ENCODE measurements around the gene NANOGP8.
"Not testable (repeated sequence)": the region's sequence is repeated elsewhere in the genome, so short reads cannot be mapped to it uniquely, and the experiment has no call there.

Gene NANOGP8

DNA sequence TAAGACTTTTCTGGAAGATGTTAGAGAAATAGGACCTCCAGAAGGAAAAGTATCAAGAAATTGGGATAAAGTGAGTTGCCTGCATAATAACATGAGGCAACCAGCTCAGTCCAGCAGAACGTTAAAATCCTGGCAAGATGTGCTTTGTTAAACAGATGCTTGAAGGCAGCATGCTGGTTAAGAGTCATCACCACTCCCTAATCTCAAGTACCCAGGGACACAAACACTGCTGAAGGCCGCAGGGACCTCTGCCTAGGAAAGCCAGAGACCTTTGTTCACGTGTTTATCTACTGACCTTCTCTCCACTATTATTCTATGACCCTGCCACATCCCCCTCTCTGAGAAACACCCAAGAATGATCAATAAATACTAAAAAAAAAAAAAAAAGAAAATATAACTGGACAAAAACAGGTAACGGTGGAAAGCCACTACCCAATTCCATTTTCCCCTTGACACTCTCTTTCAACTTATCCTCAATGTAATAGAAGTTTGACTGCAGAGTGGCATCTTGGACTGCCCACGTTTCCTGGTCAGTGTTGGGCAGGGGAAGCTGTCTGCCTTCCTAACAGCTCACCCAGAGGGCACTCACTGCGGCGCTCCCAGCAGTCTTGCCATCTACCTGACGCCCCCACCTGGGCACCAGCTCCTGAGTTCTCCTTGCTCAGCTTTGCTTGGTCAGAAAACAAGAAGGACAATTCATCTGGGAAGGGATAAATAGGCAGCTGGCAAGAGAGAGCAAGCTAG is at the start of gene NANOGP8:
TSS of gene NANOGP8 (minus strand) at position 120 of the 744 bp plus-strand sequence. CDS start 185 bp downstream, outside the sequence.
- DNase-seq (ENCODE audit: low spot score), result not testable (repeated sequence)

- no peak for DNase-seq (ENCODE audit: low spot score)
Measured at GRCh38 chr15:35134299-35134698, 49.2 kb upstream of the NANOGP8 start.

DNA sequence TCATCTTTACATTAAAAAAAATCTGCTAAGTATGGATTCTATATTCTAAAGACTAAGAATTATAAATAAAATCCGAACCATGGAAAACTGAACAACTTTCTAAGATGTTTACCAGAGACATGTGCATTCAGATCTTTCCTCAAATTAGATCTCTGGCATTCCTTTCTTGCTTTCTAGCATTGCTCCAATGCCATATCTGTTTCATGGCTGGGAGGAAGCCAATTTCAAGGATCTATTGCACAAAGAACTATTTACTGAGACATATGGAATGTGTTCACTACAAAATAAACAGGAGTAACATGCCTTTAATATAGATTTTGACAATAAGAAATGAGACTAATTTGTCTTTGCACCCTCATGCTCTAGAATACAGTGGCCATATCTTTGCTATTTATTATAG is 45.1 kb upstream of the NANOGP8 start:
- DNase-seq (ENCODE audit: low spot score), result no peak

GRCh38 chr15:35129361-35129760 is 44.3 kb upstream of the NANOGP8 start:
- no peak for DNase-seq (ENCODE audit: low spot score)

GRCh38 chr15:35127717-35128116 is 42.6 kb upstream of the NANOGP8 start:
- DNase-seq (ENCODE audit: low spot score), result no peak

DNA sequence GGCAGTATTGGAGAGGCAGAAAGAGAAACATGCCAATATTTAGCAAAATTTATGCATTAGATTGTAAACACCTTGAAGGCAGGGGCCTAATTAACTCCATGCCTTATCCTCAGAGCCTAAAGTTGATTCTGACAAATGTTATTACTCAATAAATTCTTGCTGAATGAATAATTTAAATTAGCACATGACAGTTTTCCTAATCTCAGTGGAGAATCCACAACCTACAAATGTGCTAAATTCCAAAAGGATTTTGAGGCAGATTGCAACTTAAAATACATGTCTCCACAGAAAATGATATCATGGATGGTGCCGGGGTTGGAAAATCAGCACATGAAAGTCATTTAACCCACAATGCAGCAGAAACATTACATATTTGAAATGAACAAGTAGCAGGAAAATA is 41.1 kb upstream of the NANOGP8 start:
- DNase-seq (ENCODE audit: low spot score), result no peak

DNA sequence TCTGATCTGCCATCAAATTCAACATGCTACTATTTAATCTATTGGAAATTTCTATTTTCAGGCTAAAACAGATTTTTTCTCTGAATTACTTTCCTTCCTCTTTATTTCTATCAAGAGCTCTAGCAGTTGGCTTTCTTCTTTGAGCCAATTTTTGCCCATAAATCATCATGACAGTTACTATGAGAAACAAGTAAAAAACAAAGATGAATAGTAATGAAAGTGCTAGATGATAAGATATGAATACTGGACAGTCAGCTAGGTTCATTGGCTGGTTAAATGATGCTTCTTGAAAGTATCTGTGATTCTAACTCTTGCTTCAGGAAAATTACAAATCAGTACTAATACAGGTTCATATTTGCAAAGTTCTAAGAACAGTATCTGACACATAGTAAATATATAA is 38.6 kb upstream of the NANOGP8 start:
- DNase-seq (ENCODE audit: low spot score), result no peak

DNA sequence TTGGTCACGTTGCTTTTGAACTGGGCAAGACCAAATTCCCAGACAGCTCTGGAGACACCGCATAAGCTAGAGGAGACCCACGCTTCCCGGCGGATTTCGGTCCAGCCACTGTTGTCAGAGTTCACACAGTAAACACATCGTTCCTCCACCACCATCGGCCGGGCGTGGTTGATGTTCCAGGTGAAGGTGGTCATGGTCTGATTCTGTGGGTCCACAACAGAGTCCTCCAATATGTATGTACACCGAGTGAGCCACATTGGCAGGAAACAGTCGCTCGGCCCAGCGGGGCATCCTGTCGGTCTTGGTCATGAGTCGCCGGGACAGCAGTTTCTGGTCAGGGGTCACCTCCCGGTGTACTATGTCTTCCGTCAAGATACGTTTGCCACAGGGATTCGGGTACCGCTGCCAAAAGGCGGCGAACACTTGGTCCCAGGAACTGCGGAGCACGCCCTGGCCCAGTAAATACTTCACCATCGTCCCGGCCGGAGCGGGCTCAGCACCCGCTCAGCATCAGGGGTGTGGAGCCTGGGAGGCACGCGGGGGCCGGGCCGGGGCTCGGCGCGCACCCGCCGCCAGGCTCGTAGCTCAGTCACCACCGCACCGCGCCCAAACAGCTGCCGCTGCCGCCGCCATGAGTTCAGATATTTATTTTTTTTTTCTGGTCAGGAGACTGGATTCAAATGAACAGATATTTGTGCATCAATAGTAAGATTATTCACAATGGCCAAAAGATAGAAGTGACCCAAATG is 36.7 kb upstream of the NANOGP8 start:
- no peak for DNase-seq (ENCODE audit: low spot score)

- no peak for DNase-seq (ENCODE audit: low spot score)
Measured at GRCh38 chr15:35120173-35120572, 35.1 kb upstream of the NANOGP8 start.

DNA sequence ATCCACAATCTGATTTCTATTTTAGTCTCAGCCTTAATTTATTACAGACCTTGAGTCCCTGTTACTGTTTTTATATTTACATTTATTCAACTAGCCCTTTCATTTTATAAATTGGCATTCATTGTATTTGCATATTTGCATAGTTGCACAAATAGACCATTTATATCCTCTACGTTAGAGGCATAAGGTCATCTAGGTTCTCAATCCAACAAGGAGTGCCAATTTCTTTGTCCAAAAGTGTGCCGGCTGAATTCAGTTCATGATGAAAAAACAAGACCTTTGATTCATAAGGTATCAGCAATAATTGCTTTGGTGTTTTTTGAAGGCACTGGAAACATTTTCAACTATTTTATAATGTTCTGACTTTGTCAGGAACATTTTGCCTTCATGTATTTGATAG is 33.9 kb upstream of the NANOGP8 start:
- no peak for DNase-seq (ENCODE audit: low spot score)

- DNase-seq (ENCODE audit: low spot score), result no peak
Measured at GRCh38 chr15:35117543-35118265, 32.6 kb upstream of the NANOGP8 start.

DNA sequence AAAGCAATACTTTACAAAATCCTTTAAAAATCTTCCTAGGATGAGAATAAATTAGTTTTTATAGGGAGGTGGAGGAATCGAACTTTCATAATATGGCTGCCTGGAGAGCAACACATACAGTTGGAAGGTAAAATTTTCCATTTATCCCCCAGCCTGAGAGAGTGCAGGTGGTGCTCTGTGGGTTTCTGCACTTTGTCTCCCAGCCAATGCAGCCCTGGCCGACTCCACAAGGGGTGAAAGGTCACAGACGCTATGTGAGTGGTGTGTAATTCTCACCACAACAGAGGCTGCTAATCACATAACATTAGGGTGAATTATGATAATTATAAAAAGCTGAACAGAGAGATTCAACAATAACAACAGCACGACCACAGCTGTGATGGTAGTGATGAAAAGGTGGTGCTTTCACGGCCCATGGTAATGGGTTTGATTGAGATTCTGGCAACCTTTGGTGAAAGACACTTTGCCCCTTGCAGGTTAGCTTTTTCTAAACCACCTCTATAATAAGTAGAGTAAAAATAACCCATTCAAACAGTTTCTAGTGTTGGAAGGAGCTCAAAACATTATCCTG is 30.1 kb upstream of the NANOGP8 start:
- no peak for DNase-seq (ENCODE audit: low spot score)

DNA sequence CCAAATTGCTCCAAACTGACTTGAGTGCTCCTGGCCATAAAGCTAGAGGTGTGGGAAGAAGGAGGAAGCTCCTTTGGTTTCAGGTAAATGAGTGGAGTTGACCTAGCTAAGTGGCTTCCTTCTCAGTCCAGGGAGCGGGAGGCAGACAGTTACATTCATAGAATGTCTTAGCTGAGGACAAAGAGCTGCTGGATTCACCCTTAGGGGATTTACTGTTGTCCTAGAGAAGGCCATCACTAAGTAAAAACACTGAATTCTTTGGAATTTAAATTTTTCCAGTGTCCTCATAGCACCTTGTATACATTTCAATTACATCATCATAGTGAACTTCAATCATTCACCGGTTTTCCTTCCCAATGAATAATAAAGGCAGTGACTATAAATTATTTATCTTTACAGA is 27.3 kb upstream of the NANOGP8 start:
- no peak for DNase-seq (ENCODE audit: low spot score)

DNA sequence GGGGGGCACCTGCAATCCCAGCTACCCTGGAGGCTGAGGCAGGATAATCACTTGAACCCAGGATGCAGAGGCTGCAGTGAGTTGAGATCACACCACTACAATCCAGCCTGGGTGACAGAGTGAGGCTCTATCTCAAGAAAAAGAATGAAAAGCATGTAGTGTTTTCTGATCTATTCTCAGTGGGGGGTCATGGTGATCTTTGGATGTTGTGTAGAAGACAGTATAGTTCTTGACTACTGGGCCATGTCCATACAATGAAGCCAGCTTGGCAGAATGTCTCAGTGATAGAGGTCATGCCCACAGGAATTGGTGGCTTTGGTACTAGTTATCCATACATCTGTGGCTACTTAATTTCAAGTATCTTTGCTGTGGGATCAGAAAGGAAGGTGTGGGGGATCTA is 26.8 kb upstream of the NANOGP8 start:
- no peak for DNase-seq (ENCODE audit: low spot score)

DNA sequence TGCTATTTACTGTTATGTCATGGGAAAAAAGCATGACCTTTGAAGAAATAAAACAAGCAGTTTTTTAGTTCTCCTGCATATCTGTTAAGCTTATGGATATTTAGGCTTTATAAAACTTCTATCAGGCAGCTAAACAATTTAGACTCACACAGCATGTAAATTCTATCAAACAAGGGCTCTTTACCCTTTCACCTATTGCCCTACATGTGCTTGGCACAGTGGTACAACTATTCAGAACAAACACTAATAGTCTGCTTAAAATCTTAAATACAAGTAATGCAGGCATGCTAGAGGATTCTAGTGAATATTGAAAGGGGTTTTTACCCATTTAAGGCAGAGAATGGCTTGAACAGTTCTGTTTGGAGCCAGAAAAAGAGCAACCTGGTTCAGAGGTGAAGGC is 23.4 kb upstream of the NANOGP8 start:
- DNase-seq (ENCODE audit: low spot score), result no peak

- DNase-seq (ENCODE audit: low spot score), result no peak
Measured at GRCh38 chr15:35107561-35107960, 22.5 kb upstream of the NANOGP8 start.

DNA sequence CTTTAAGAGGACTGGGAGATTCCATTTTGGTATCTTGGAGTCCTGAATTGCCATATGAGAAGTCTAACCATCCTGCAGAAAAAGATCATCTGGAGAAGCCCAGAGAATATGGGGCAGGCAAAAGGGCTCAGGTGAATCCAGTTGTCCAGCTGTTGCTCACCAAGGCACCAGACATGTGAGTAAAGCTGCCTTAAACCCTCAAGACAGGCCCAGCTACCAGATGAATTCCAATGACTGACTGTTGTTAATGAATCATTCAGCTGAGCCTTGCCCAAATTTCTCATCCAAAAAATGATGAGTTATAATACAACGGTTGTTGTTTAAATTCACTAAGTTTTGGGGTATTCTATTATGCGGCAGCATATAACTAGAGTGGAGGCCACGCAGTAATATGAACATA is 22.0 kb upstream of the NANOGP8 start:
- DNase-seq (ENCODE audit: low spot score), result no peak

- DNase-seq (ENCODE audit: low spot score), result no peak
Measured at GRCh38 chr15:35104526-35105147, 19.5 kb upstream of the NANOGP8 start.

DNA sequence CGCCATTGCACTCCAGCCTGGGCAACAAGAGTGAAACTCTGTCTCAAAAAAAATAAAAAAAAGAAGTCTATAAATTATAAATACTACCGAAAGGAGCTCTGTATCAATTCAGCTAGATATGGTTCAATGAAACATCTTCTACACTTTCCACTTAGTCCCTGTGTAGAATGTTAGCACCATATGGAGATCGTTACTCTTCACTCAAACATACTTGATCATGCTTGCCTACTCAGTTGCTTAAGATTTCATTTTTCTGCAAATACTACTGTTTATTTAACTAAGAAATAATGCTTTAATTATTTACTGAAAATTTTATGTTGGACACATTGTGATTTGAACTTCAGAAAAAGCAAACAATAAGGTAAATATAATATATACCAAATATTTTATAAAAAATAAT is 17.1 kb upstream of the NANOGP8 start:
- DNase-seq (ENCODE audit: low spot score), result no peak

DNA sequence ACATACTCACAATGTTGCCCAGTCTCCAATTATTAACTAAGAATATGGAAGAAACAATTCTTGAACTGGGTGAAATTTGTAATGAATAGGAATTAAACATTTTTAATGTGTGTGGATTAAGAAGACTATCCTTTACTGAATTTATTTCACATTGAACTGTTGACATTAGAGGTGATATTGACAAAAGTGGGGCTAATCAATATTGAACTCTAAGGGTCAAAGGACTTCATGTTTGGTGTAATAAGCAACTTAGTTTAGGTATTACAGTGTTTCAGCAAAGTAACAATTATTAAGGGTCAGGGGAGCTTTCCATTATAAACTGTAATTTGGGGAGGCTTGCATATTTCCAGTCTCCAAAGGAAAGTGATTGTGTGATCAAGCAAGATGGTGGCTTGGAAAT is 16.2 kb upstream of the NANOGP8 start:
- no peak for DNase-seq (ENCODE audit: low spot score)

- no peak for DNase-seq (ENCODE audit: low spot score)
Measured at GRCh38 chr15:35098737-35099136, 13.6 kb upstream of the NANOGP8 start.

- no peak for DNase-seq (ENCODE audit: low spot score)
Measured at GRCh38 chr15:35095941-35096340, 10.8 kb upstream of the NANOGP8 start.

All from activated CD4-positive, alpha-beta T cell treated with anti-CD3 and anti-CD28 coated beads, Interleukin-2, Interleukin-4, amounts not matched to agents 100 ng/mL and 50 ng/mL, durations not matched to agents 16 hours and 8 hours (primary cell).